Adrenal gland (tissue), 12 donors: ENCODE results near the gene ZBTB18. TPM values are rescaled to one million over a fixed set of nuclear protein-coding genes. Genes with fewer than 3 reads are reported as not detected.
"Not testable (repeated sequence)": the region's sequence is repeated elsewhere in the genome, so short reads cannot be mapped to it uniquely, and the experiment has no call there.

Source experiments
- DNase-seq, 7 donors: peaks; one replicate each; pipeline ENCODE4 v3.0.0-alpha.2; 2019 to 2020
- H3K27ac ChIP-seq, 5 donors: fragments of 200-600 bp; sonication (generic) in 4 of 5; 1 replicate in 3 of 5; 2 replicates in 2 of 5; pipeline versions ENCODE4 v1.5.1 to v1.8.0; 2016 to 2020; ENCODE audit warnings: mild to moderate bottlenecking in 1 of 5
- H3K27me3 ChIP-seq: fragments of 200-600 bp; 2 replicates; pipeline ENCODE4 v1.8.0; 2021
- H3K36me3 ChIP-seq, 2 donors: fragments of 200-600 bp; replicated peaks in 1 of 2; 1 replicate in 1 of 2; 2 replicates in 1 of 2; pipeline versions ENCODE4 v1.5.1 to v1.8.0; 2018 to 2022
- H3K4me1 ChIP-seq, 2 donors: fragments of 200-600 bp; replicated peaks in 1 of 2; 1 replicate in 1 of 2; 2 replicates in 1 of 2; pipeline versions ENCODE4 v1.5.1 to v1.8.0; 2018 to 2021
- H3K4me3 ChIP-seq, 4 donors: fragments of 200-600 bp; sonication (generic) in 3 of 4; one replicate each; pipeline ENCODE4 v1.5.1; 2016 to 2018
- H3K9me3 ChIP-seq, 3 donors: fragments of 200-600 bp; sonication (generic) in 1 of 3; replicated peaks in 1 of 3; 1 replicate in 2 of 3; 2 replicates in 1 of 3; pipeline versions ENCODE4 v1.5.1 to v1.8.0; 2016 to 2021
- CTCF ChIP-seq, 6 experiments: fragments of 450-650 bp in 4 of 6; fragments of 200-600 bp in 2 of 6; sonication (generic) in 1 of 6; IDR thresholded peaks; 1 replicate in 5 of 6; 2 replicates in 1 of 6; pipeline versions ENCODE4 v1.5.1 to v1.8.0; 2016 to 2021; ENCODE audit warnings: antibody characterized with exemption in 6 of 6, mild to moderate bottlenecking in 2 of 6, moderate library complexity in 1 of 6
- POLR2A ChIP-seq, 2 donors: fragments of 450-650 bp; IDR thresholded peaks; one replicate each; pipeline ENCODE4 v1.6.1; 2017; ENCODE audit warnings: antibody characterized with exemption in 2 of 2, mild to moderate bottlenecking in 2 of 2, moderate library complexity in 1 of 2
- WGBS, 4 donors: extraction: QIAGEN DNeasy Blood & Tissue Kit in 2 of 4; methylation state at CpG; one replicate each; pipeline versions ENCODE4 v1.1.5 to v1.1.7; 2013 to 2017; 5-methylcytosine and 5-hydroxymethylcytosine counted together
- intact Hi-C, 2 donors: fragments of 100-400 bp; cut with DNase I; formaldehyde crosslinking; loops; one replicate each; pipeline versions ENCODE4 v1.14.1 to v1.15.0; 2022 to 2023
- polyA plus RNA-seq, 3 donors: library from polyadenylated mRNA; stranded (reverse); fragments of 200-250 nt in 2 of 3; fragments of 350-450 nt in 1 of 3; fragmentation: Illumina TruSeq in 1 of 3; extraction: RNeasy Lipid Tissue Mini Kit (QIAGEN cat#74804) in 1 of 3; gene quantifications; one replicate each; pipeline ENCODE4 v1.2.3, GENCODE V29; 2013 to 2014
- total RNA-seq, 9 donors: library from RNA; depleted of rRNA in 4 of 9; stranded (reverse); fragments of >200 nt in 4 of 9; fragments of 120-200 nt in 1 of 9; fragmentation: NEBNext Ultra II Directional in 1 of 9; extraction: Animal tissue kit (Norgen Biotek cat#: 25700) in 1 of 9; gene quantifications; one replicate each; pipeline versions ENCODE4 v1.1.0 to v1.2.4, GENCODE V29; 2013 to 2023
- donor health status: healthy with polysubstance abuse.
- donor health status: Bipolar disorder and iron deficiency.
- donor health status: DM: yes; HTN: yes; CAD: no.
- donor health status: DM: no; HTN: no; CAD: no.
- donor health status: DM: no; HTN: no; CAD: no.
- donor health status: DM: yes; HTN: yes; CAD: no.

The ZBTB18 gene
- total and polyA plus RNA-seq, 12 donors, result 4.8 to 15.1 (median 8.4) TPM

- H3K36me3 ChIP-seq, result no peaks in the 10 kb centered on the region
- peak in 3 of 7 donors; percentile 16 to 26 (median 21) for DNase-seq
- no peak overlapping the region for H3K27ac ChIP-seq
- 37 to 46% (median 42%) methylated on average over 8 of the region's 8 CpGs for WGBS, 4 donors
- no peaks in the 10 kb centered on the region for H3K4me1 ChIP-seq
- H3K9me3 ChIP-seq, result no peaks in the 10 kb centered on the region
- TF ChIP-seq POLR2A (IDR thresholded peaks at IDR 0.05), result no peak
- no peak for TF ChIP-seq CTCF (IDR thresholded peaks at IDR 0.05)
- H3K4me3 ChIP-seq, result no peak overlapping the region
- intact Hi-C loops, result no loop called here
- H3K27me3 ChIP-seq, result no peaks in the 10 kb centered on the region
Measured at GRCh38 chr1:244012202-244012601, 38.9 kb upstream of the ZBTB18 start.

- Histone ChIP-seq H3K27me3 (no peaks in the 10 kb centered on the region), H3K4me3 (no peak overlapping the region), H3K27ac (no peak overlapping the region), H3K9me3 (no peaks in the 10 kb centered on the region), H3K36me3 (no peaks in the 10 kb centered on the region), H3K4me1 (no peaks in the 10 kb centered on the region)
- TF ChIP-seq POLR2A (IDR thresholded peaks at IDR 0.05) (no peak), CTCF (IDR thresholded peaks at IDR 0.05) (no peak)
- no peak for DNase-seq
- 92 to 99% (median 96%) methylated on average over 2 of the region's 2 CpGs for WGBS, 4 donors
- intact Hi-C loops, result no loop called here
Measured at GRCh38 chr1:244013100-244013499, 38.0 kb upstream of the ZBTB18 start.

GRCh38 chr1:244014862-244015261, 36.2 kb upstream of the ZBTB18 start:
- H3K27ac ChIP-seq, H3K4me3 ChIP-seq, H3K4me1 ChIP-seq, H3K27me3 ChIP-seq, H3K36me3 ChIP-seq, intact Hi-C loops, H3K9me3 ChIP-seq: not testable (repeated sequence)
- WGBS, 4 donors, result 59 to 93% (median 73%) methylated on average over 3 of the region's 3 CpGs
- DNase-seq, result peak in 1 of 7 donors; percentile 4

- Histone ChIP-seq H3K4me3 (no peak overlapping the region), H3K27ac (no peak overlapping the region), H3K4me1 (no peaks in the 10 kb centered on the region), H3K9me3 (no peaks in the 10 kb centered on the region), H3K36me3 (no peaks in the 10 kb centered on the region), H3K27me3 (no peaks in the 10 kb centered on the region)
- TF ChIP-seq POLR2A (IDR thresholded peaks at IDR 0.05) (no peak), CTCF (IDR thresholded peaks at IDR 0.05) (no peak)
- 58 to 78% (median 63%) methylated on average over 4 of the region's 4 CpGs for WGBS, 4 donors
- no peak for DNase-seq
- intact Hi-C loops, result no loop called here
Measured at GRCh38 chr1:244019982-244020485, 31.0 kb upstream of the ZBTB18 start.

- 85 to 97% (median 92%) methylated on average over 1 of the region's 1 CpG for WGBS, 4 donors
- TF ChIP-seq POLR2A (IDR thresholded peaks at IDR 0.05) (no peak), CTCF (IDR thresholded peaks at IDR 0.05) (no peak)
- no peak for DNase-seq
- H3K27me3 ChIP-seq, result no peaks in the 10 kb centered on the region
- H3K27ac ChIP-seq, result no peak overlapping the region
- no peaks in the 10 kb centered on the region for H3K36me3 ChIP-seq
- H3K4me1 ChIP-seq, result no peaks in the 10 kb centered on the region
- intact Hi-C loops, result no loop called here
- H3K9me3 ChIP-seq, result no peaks in the 10 kb centered on the region
- no peak overlapping the region for H3K4me3 ChIP-seq
Measured at GRCh38 chr1:244021427-244021826, 29.7 kb upstream of the ZBTB18 start.
